HEK293T (cell line): ENCODE measurements around the gene KIF1A.
"Not testable (repeated sequence)": the region's sequence is repeated elsewhere in the genome, so short reads cannot be mapped to it uniquely, and the experiment has no call there.

ENCODE experiments used
- ELF4 ChIP-seq: fragments of 450-650 bp; IDR thresholded peaks from 2 replicates; pipeline ENCODE4 v1.6.1; 2017; ENCODE audit warnings: antibody characterized with exemption
- FOXA1 ChIP-seq: fragments of 450-650 bp; IDR thresholded peaks from 2 replicates; pipeline ENCODE4 v1.6.1; 2016; ENCODE audit warnings: mild to moderate bottlenecking
- FOXK2 ChIP-seq: fragments of 450-650 bp; IDR thresholded peaks from 2 replicates; pipeline ENCODE4 v1.6.1; 2016; ENCODE audit warnings: mild to moderate bottlenecking
- LEF1 ChIP-seq: fragments of 450-650 bp; IDR thresholded peaks from 2 replicates; pipeline ENCODE4 v1.6.1; 2017; ENCODE audit warnings: mild to moderate bottlenecking, borderline replicate concordance
- NFRKB ChIP-seq: fragments of 450-650 bp; IDR thresholded peaks from 2 replicates; pipeline ENCODE4 v1.6.1; 2016; ENCODE audit warnings: mild to moderate bottlenecking, moderate library complexity
- SP1 ChIP-seq: fragments of 450-650 bp; IDR thresholded peaks from 2 replicates; pipeline ENCODE4 v1.6.1; 2017
- SUZ12 ChIP-seq: fragments of 450-650 bp; IDR thresholded peaks from 2 replicates; pipeline ENCODE4 v1.6.1; 2016; ENCODE audit warnings: mild to moderate bottlenecking
- TARDBP ChIP-seq: fragments of 450-650 bp; IDR thresholded peaks from 2 replicates; pipeline ENCODE4 v1.6.1; 2016

DNA sequence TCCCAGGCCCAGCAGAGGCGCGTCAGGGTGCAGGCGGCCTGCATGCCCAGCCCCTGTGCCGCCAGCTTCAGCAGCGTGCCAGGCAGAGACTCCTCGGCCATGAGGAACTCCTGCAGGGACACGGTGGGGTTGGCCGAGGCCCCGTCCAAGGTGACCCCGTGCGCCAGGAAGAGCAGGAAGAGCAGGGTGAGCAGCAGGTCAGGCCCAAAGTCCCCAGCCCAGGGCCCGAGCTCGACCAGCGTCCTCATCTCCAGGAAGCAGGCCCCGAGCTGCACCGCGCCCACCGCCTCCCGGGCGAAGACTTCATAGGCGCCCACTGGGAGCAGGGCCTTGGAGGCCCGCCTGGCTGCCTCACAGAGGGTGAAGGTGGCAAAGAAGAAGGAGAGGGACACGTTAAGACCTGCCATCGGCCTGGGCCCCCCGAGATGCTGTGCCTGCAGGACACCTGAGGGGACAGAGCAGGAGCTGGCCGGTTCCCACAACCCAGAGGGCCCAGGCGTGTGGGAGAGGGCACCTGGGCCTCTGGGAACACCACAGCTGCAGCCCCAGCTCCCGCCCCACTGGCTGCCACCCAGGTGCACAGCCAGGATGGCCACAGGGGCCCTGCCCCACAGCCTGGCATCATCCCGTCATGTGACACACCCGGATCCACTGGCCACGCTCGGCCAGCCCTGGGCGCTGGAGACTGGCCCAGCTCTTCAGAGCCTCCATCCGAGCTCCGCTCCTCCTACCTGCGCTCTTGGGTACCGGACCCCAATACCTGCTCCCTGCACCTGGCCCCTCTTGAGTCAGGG is 137.4 kb downstream of the KIF1A start, which contains the start of gene AQP12B:
- not testable (repeated sequence) for TF ChIP-seq LEF1, SP1, SUZ12, FOXA1, TARDBP, NFRKB, ELF4, FOXK2
